Measurements from ENCODE around the gene NR5A1. TPM values are rescaled to one million over a fixed set of nuclear protein-coding genes. Genes with fewer than 3 reads are reported as not detected.

Gene NR5A1
- total and polyA plus RNA-seq, 2 of the 13 experiments (the other 11 are each of a cell fraction or from before 2014, with no cell fraction given) = 28.9 to 44.7 TPM

GRCh38 chr9:124490004-124490403 lies 17.2 kb downstream of the NR5A1 start:
- no peak overlapping the region for H3K4me2 ChIP-seq (ENCODE audit: low read depth, low read length)
- no peak overlapping the region for H3K9ac ChIP-seq (ENCODE audit: insufficient read depth, low read depth, low read length)
- no peak for FAIRE-seq
- intact Hi-C loops (cut with micrococcal nuclease; ENCODE audit: unreplicated experiment) = no loop called here
- H3K9me3 ChIP-seq (ENCODE audit: low read length) = no peaks in the 10 kb centered on the region
- in situ Hi-C loops (cut with HindIII; ENCODE audit: extremely low pct_ligation_motif_present, low pct_unique_long_range_greater_than_20kb) = no loop called here
- no peaks in the 10 kb centered on the region for H3K4me1 ChIP-seq (ENCODE audit: insufficient read depth, low read length)
- H3K27ac ChIP-seq (ENCODE audit: extremely low read length, insufficient read depth, low read length) = no peak overlapping the region
- no TSS peak for BruUV-seq (replicated peaks)
- H3K4me3 ChIP-seq (replicated peaks in 1 of 3; ENCODE audit: insufficient read depth in 1 of 3, low read depth in 2 of 3, low read length in 3 of 3) = no peak overlapping the region
- H3K27me3 ChIP-seq (ENCODE audit: control insufficient read depth in 1 of 2, insufficient read depth in 2 of 2, low read length in 2 of 2) = no peaks in the 10 kb centered on the region
- no peak for DNase-seq (ENCODE audit: low spot score)
- peaks cover 1 to 2% of the 10 kb centered on the region in 2 experiments; a peak in 3 of 5 replicates for H3K36me3 ChIP-seq (replicated peaks in 1 of 2; ENCODE audit: control insufficient read depth in 1 of 2, insufficient read depth in 2 of 2, low read length in 2 of 2)
- POLR2A ChIA-PET = interaction anchor here (0.8 kb wide), 1 partner anchor 47 kb away, joined by 3 read pairs; no protein-coding TSS in a partner anchor
- WGBS (ENCODE audit: low lambda C conversion rate) = 100% methylated on average over 2 of the region's 2 CpGs
- H4K20me1 ChIP-seq (ENCODE audit: insufficient read depth, low read length) = no peaks in the 10 kb centered on the region
- H2AFZ ChIP-seq (ENCODE audit: low read length) = no peak overlapping the region
- CTCF ChIA-PET (ENCODE audit: low intra/inter-chr PET ratio, low total read pairs) = no interaction called here
- H3K79me2 ChIP-seq (ENCODE audit: insufficient read depth, low read length) = no peaks in the 10 kb centered on the region
- ATAC-seq = no peak
- TF ChIP-seq ZNF234 (CRISPR knock-in tag; conservative IDR thresholded peaks at IDR 0.05) = no peak
- TF ChIP-seq MLX (CRISPR knock-in tag; IDR thresholded peaks at IDR 0.05) = no peak
- TF ChIP-seq ZNF326 (CRISPR knock-in tag; IDR thresholded peaks at IDR 0.05; ENCODE audit: borderline replicate concordance) = no peak
- TF ChIP-seq CEBPZ (IDR thresholded peaks at IDR 0.05; ENCODE audit: low read length) = no peak
- no peak for TF ChIP-seq PHF5A (CRISPR knock-in tag; IDR thresholded peaks at IDR 0.05; ENCODE audit: low read depth, unreplicated experiment)
- no peak for TF ChIP-seq ZNF556 (CRISPR knock-in tag; IDR thresholded peaks at IDR 0.05; ENCODE audit: borderline replicate concordance)
- no peak for TF ChIP-seq CBFB (CRISPR knock-in tag; IDR thresholded peaks at IDR 0.05)
